Hepatocyte (in vitro differentiated cells): ENCODE measurements around the gene NXPE1.

ENCODE experiments used
- EZH2 ChIP-seq: fragments of 200-600 bp; sonication (generic); IDR thresholded peaks from 2 replicates; pipeline ENCODE4 v1.6.1; 2016; ENCODE audit warnings: antibody characterized with exemption, mild to moderate bottlenecking, borderline replicate concordance
- EZH2phosphoT487 ChIP-seq: fragments of 200-600 bp; sonication (generic); IDR thresholded peaks from one replicate; pipeline ENCODE4 v1.6.1; 2018; ENCODE audit warnings: antibody characterized with exemption, mild to moderate bottlenecking, low read depth, moderate library complexity; ENCODE audit not compliant: unreplicated experiment, severe bottlenecking
- TF ChIP-seq, protein P1 (sequence below): fragments of 200-600 bp; sonication (generic); IDR thresholded peaks from 2 replicates; pipeline ENCODE4 v1.5.1; 2016; ENCODE audit warnings: antibody characterized with exemption, mild to moderate bottlenecking; ENCODE audit not compliant: poor library complexity

DNA sequence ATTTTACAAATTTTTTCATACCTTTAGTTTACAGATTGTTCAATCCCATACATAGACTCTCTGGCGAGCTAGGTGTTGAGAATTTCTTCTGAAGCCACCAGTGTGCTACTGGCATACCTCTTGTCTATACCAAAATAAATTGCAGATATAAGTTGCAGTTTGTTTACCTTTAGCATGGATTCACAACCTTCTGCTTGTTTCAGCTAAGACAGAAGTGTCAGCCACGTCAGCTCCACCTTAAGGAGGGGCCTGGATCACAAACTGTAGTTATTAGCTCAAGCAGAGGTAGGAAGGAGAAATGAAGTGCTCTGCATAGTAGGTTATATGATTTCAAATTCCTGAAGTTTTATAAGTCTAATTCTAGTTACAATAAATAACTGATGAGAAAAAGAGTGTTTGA is 35.9 kb upstream of the NXPE1 start, which contains the start of gene NXPE4:
- TF ChIP-seq, protein P1, sequence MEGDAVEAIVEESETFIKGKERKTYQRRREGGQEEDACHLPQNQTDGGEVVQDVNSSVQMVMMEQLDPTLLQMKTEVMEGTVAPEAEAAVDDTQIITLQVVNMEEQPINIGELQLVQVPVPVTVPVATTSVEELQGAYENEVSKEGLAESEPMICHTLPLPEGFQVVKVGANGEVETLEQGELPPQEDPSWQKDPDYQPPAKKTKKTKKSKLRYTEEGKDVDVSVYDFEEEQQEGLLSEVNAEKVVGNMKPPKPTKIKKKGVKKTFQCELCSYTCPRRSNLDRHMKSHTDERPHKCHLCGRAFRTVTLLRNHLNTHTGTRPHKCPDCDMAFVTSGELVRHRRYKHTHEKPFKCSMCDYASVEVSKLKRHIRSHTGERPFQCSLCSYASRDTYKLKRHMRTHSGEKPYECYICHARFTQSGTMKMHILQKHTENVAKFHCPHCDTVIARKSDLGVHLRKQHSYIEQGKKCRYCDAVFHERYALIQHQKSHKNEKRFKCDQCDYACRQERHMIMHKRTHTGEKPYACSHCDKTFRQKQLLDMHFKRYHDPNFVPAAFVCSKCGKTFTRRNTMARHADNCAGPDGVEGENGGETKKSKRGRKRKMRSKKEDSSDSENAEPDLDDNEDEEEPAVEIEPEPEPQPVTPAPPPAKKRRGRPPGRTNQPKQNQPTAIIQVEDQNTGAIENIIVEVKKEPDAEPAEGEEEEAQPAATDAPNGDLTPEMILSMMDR = no peak
- no peak for TF ChIP-seq EZH2
- no peak for TF ChIP-seq EZH2phosphoT487
